GM18868 (cell line): Measurements from ENCODE around the gene KLF13.

ENCODE experiments used
- ATAC-seq: cut with Tn5 transposase; IDR thresholded peaks from one replicate; pipeline ENCODE4 v1.9.1; 2021; ENCODE audit warnings: mild to moderate bottlenecking, moderate library complexity; ENCODE audit not compliant: unreplicated experiment

Gene KLF13

GRCh38 chr15:31314380-31314779 is 12.3 kb upstream of the KLF13 start:
- ATAC-seq: no peak

GRCh38 chr15:31316135-31316795 is 10.4 kb upstream of the KLF13 start:
- no peak for ATAC-seq

DNA sequence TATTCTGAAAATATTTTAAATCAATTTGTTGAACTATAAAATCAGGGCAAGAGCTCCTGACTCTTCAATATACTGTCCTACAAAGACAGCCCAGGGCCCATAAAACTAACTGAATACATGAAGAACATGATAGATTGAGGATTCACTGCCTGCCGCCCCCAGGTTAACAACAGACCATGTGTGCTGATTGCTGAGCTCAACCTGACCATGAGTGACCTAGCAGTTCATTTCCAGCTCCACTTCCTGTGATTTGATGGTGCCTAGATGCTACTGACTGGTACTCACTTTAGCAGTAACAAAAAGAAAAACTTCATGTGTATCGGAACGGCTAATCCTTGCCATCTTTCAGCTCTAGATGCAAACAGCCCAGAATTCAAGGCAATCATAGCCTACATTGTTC is 9.6 kb upstream of the KLF13 start:
- ATAC-seq: no peak

- ATAC-seq: no peak
Measured at GRCh38 chr15:31317421-31318327, 9.0 kb upstream of the KLF13 start.

DNA sequence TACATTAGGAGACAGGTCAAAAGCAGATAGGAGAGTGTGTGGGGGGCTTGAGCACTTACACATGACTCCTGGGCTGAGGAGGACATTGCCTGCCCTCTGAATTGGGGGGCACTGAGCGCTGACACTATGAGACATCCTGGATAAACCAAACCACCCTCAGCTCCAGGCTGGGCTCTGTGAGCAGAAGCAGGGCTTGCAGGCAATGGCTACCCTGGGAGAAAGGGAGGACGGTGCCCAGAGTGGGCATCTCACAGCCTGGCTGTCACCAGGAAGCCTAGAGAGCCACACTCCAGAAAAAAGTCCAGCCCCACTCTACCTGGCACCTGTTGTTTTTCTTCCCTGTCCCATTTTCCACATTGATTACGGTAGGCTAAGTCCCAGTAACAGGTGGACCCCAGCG is 8.2 kb upstream of the KLF13 start:
- ATAC-seq: no peak

DNA sequence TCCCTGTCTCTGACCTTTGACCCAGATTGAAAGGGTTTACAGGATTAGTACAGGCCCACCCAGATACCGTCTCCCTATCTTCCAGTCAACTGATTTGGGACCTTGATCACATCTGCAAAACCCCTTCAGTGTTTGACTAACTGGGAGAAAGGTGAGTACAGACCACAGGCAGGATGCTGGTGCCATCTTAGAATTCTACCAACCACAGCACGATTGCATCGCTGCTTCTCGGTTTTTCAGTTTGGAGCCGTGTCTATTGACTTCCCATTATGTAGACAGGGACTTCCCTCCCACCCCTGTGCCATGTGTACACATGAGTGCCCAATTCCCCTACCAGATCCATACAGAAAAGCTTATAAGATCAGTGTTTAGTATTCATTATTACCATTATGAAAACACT is 6.6 kb upstream of the KLF13 start:
- ATAC-seq: no peak

- ATAC-seq: no peak
Measured at GRCh38 chr15:31321418-31321817, 5.2 kb upstream of the KLF13 start.

DNA sequence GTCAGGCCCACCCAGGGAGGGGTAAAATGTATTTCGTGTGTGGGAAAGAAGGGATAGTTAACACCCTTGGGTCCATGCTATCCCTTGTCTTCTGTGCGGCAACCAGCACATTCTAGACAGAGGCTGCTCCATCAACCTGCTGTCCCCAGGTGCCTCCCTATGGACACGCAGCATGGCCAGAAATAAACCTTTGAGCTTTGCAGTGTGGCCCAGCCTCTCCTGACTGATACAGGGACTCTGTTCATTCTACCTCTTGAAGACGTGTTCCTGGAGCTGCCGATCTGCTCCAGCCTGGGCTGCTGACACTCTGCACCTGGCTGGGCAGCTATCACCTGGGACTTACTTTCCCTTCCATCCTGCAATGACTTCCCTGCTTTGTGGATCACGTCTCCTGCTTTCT is 4.1 kb upstream of the KLF13 start:
- no peak for ATAC-seq

DNA sequence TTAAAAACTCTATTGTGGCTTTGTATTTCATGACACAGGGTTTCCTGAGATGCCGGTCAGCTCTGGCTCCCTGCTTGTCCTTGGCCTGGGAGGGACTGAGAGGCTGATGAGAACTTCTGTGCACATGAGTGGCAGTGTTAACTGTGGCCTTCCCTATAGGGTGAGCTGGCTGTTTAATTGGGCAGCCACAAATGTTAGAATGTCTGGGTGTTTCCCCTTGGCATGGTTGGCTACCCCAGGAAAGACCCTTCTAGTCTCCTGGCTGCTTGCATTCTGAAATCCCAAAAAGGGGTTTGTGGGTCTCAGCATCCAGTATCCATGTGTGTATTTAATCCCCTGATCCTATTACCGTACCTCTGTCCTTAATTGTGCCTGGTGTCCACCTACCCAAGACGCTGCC is 3.0 kb upstream of the KLF13 start:
- ATAC-seq: no peak

GRCh38 chr15:31324186-31324585 is 2.4 kb upstream of the KLF13 start:
- no peak for ATAC-seq

DNA sequence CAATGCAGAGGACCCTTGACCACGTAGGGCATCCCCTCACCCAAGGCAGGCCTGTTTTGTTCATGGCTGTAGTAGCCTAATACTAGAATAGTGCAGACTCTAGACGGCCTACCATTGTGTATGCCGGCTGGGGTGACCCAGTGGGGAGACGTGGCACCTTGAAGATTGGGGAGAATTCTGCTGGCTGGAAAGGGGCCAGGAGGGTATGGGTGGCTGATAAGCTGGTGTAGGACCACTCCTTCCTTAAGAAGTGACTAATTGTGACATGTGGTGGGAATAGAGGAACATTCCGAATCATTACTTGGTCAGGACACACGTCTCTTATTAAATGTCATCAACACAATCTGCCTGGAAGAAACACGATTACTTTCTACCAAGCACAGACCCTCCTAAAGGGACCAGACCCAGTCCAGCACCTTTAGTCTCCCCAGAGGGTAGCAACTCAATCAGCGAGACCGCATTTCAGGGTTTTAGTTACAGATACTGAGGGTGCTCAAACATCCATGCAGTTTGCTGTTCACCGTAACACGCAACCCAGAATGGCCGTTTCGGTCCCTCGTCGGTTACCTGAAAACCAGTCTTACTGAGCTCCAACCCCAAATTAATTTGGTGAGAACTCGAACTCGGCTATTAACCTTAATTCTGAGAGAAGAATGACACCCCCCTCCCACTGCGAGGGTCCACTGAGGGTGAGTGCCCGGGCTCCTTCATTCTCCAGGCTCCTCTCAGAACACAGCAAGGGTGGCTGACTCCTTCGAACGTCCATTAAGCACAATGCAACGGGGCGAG is 1.6 kb upstream of the KLF13 start:
- no peak for ATAC-seq

GRCh38 chr15:31325595-31326155 is 960 bp upstream of the KLF13 start:
- ATAC-seq: no peak

DNA sequence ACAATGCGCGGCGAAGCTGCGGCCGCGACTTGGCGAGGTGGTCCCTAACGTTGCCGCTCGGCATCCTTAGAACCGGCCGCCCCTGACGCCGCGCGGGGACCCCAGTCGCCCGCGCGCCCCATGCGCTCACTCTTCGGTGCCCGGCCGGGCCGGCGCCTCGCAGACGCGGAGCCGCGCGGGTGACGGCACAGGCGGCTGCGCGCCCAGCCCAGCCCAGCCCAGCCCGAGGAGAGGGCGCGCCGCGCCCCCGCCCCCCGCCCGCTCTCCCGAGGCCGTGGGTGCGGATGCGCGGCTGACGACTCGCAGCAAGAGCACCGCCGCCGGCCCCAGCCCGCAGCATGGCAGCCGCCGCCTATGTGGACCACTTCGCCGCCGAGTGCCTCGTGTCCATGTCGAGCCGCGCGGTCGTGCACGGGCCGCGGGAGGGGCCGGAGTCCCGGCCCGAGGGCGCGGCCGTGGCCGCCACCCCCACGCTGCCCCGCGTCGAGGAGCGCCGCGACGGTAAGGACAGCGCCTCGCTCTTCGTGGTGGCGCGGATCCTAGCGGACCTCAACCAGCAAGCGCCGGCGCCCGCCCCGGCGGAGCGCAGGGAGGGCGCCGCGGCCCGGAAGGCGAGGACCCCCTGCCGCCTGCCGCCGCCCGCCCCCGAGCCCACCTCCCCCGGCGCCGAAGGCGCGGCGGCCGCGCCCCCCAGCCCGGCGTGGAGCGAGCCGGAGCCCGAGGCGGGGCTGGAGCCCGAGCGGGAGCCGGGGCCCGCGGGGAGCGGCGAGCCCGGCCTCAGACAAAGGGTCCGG is 437 bp downstream of the KLF13 start:
- ATAC-seq: peak; percentile 19

DNA sequence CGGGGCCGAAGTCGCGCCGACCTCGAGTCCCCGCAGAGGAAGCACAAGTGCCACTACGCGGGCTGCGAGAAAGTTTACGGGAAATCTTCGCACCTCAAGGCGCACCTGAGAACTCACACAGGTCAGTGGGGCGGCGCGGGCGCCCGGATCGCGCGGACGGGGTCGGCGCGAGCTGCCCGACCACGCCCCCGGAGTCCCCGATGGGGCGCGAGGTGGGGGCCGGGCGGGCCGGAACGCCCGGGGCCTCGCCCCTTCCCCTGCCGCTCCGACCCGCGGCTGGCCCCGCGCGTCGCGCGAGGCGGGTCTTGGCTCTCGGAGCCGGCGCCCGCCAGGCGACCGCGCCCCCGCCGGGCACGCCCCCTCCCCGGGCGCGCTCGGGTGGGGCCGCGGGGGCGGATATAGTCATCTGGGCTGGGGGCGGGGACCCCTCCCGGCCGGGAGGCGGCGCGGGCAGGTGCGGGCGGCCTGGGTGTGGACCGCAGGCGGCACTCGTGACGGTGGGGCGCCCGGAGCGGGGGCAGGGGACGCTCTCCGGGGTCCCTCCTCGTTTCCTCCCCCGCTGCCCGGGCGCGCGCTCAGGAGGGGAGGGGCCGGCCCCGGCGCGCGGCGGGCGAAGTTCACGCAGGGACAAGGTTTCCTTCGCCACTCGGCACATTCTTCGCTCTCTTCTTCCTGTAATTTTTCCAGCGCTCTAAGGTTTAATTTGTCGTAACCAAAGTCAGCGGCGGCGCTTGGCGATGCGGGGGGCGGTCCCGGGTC is 1.2 kb downstream of the KLF13 start:
- ATAC-seq: no peak

GRCh38 chr15:31328428-31328968 is 1.9 kb downstream of the KLF13 start:
- peak; percentile 10 for ATAC-seq

DNA sequence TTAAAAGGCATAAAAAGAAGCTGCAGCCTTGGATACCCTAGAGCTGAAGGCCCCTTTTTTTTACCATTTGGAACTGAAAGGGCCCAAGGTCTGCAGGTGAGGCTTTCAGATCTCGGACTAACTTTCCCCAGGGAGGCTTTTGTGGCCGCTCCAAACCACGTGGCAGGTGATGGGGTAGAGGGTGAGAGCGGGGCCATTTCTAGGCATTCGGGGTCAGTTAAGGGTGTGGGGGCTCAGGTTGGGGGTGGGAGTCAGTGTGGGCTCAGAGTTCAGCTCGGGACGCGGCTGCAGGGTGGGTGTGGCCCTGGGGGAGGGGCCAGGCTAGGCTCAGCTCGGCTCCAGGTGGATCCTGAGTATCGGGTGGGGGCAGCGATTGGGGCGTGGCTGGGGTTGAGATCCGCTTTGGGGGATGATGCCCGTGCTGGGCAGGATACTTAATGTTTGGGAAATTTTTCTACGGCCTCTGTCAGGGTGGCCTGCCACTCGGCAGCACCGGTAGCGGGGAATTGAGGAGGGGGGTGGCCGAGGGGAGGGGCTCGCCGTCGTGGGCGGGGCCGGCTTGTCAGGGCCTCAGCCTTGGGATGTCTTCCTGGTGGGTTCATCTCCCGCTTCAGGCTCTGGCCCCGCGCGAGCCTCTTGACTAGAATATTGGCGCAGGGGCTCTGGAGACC is 2.5 kb downstream of the KLF13 start:
- ATAC-seq: no peak

DNA sequence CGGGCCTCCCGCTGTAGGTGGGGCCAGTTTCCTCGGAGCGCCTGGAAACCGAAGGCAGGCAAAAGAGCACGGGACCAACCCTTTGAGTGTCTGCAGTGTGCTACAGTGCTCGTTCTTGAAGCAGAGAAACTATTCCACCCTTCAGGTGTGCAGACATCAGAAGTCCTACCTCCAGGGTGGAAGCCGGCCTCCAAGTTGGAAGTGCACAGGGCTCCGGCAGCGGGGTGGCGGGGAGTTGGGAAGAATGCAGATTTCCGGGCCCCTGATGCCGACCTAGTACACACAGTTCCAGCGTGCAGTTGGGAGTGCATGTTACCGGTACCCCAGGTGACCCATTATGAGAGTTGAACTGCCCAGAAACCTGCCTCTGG is 3.0 kb downstream of the KLF13 start:
- ATAC-seq: no peak

DNA sequence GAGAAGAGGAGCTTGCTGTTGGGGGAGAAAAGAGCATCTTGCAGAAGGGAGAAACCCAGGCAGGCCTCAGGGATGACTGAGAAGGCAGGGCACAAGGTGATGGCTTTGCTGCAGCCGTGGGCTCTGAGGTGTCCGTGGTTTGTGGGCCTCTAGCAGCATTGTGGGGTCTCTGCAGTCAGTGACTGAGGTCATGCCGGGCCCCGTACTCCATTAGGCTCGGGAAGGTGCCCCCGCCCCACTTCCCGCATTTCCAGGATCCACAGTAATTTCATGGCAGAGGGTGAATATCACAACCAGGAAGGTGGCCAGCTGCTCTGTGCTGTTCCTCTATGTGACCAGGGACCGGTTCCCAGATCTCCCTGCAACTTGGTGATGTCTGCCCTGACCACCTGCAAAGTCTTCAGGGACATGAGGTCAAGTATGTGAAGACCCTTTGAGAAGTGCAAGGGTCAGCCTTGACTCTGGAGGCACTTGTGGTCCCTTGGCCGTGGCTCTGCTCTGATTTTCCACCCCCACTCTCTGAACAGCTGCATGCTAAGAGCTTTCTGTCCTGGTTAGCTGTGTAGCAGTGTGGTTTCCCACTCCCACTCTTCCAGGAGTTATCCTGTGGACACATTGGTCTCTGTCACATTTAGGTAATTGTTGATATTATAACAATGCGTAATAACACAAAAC is 3.6 kb downstream of the KLF13 start:
- ATAC-seq: no peak
